NCI-H1694 treated with DMSO at 0.1 percent for 48 hours (cell line): Measurements from ENCODE around the gene KDM4F.
"Not testable (repeated sequence)": the region's sequence is repeated elsewhere in the genome, so short reads cannot be mapped to it uniquely, and the experiment has no call there.

Source experiments
- DNase-seq: peaks from one replicate; lab custom pipeline; 2025; lab: John Stamatoyannopoulos, UW

Gene KDM4F

GRCh38 chr11:95049122-95049521 is at the start of gene KDM4F:
KDM4F (plus strand) TSS chr11:95049422.
- DNase-seq: not testable (repeated sequence)

GRCh38 chr11:95003716-95004115 is 45.5 kb upstream of the KDM4F start:
- DNase-seq: no peak

GRCh38 chr11:95005642-95006041 is 43.6 kb upstream of the KDM4F start:
- no peak for DNase-seq

GRCh38 chr11:95011376-95011775 is 37.8 kb upstream of the KDM4F start:
- no peak for DNase-seq

- DNase-seq: no peak
These were observed 34.9 kb upstream of the KDM4F start for GRCh38 chr11:95014184-95014821.

- no peak for DNase-seq
These were observed 33.1 kb upstream of the KDM4F start for GRCh38 chr11:95016139-95016538.

- not testable (repeated sequence) for DNase-seq
These were observed 27.8 kb upstream of the KDM4F start for GRCh38 chr11:95021468-95021867.

GRCh38 chr11:95024958-95025357 is 24.3 kb upstream of the KDM4F start, which contains the start of gene KDM4E:
KDM4E (plus strand) TSS chr11:95025258; CDS start chr11:95025558, 300 bp downstream.
- no peak for DNase-seq

- DNase-seq: not testable (repeated sequence)
These were observed 23.6 kb upstream of the KDM4F start for GRCh38 chr11:95025594-95025993.

- DNase-seq: no peak
These were observed 20.9 kb upstream of the KDM4F start for GRCh38 chr11:95028357-95028756.

- DNase-seq: no peak
These were observed 16.2 kb upstream of the KDM4F start for GRCh38 chr11:95033051-95033450.

- DNase-seq: no peak
These were observed 13.9 kb upstream of the KDM4F start for GRCh38 chr11:95035316-95035715.

GRCh38 chr11:95037356-95038035 is 11.7 kb upstream of the KDM4F start:
- DNase-seq: not testable (repeated sequence)

- DNase-seq: no peak
These were observed 7.0 kb upstream of the KDM4F start for GRCh38 chr11:95042239-95042638.

- no peak for DNase-seq
These were observed 6.3 kb upstream of the KDM4F start for GRCh38 chr11:95042906-95043305.

- no peak for DNase-seq
These were observed 5.2 kb upstream of the KDM4F start for GRCh38 chr11:95044010-95044409.

GRCh38 chr11:95045812-95046211 is 3.4 kb upstream of the KDM4F start:
- DNase-seq: no peak

- no peak for DNase-seq
These were observed 1.5 kb downstream of the KDM4F start for GRCh38 chr11:95050595-95051202.

GRCh38 chr11:95054356-95054755 is 5.1 kb downstream of the KDM4F start:
- no peak for DNase-seq

GRCh38 chr11:95055283-95055897 is 6.2 kb downstream of the KDM4F start:
- no peak for DNase-seq

- DNase-seq: no peak
These were observed 8.7 kb downstream of the KDM4F start for GRCh38 chr11:95057959-95058358.

- DNase-seq: no peak
These were observed 9.4 kb downstream of the KDM4F start for GRCh38 chr11:95058621-95059020.

- DNase-seq: no peak
These were observed 9.8 kb downstream of the KDM4F start for GRCh38 chr11:95059046-95059445.
